PC-3 (cell line): ENCODE measurements around the gene HCAR3. TPM values are rescaled to one million over a fixed set of nuclear protein-coding genes. Genes with fewer than 3 reads are reported as not detected.

Source experiments
- ATAC-seq: fragments of 200-7000 bp; cut with Tn5 transposase; 2 replicates; pipeline ENCODE4 v1.9.1; 2020; ENCODE audit warnings: mild to moderate bottlenecking, moderate library complexity
- BruUV-seq: library from RNA; stranded (reverse); fragments of 400-500 nt; replicated peaks from 2 replicates; lab custom pipeline; 2021; lab: Mats Ljungman, UMichigan
- CTCF ChIA-PET: fragments of 300-600 bp; sonication (Branson Sonifier 250); formaldehyde crosslinking; loops from one replicate; lab custom pipeline; 2022; ENCODE audit warnings: antibody characterized with exemption; lab: Charles Lee
- POLR2A ChIA-PET: fragments of 300-600 bp; sonication (Branson Sonifier 250); formaldehyde crosslinking; loops from one replicate; lab custom pipeline; 2022; ENCODE audit warnings: antibody characterized with exemption; ENCODE audit not compliant: unreplicated experiment; lab: Charles Lee
- DNase-seq: peaks from one replicate; pipeline ENCODE4 v3.0.0-alpha.2; 2015
- H2AFZ ChIP-seq: fragments of 300-600 bp; sonication (generic); 2 replicates; pipeline ENCODE4 v1.6.0; 2016; ENCODE audit warnings: antibody characterized with exemption, low read length
- H3F3A ChIP-seq: fragments of 300-600 bp; sonication (generic); one replicate; pipeline ENCODE4 v1.6.0; 2017; ENCODE audit warnings: antibody characterized with exemption, low read length, control low read depth, mild to moderate bottlenecking; ENCODE audit not compliant: unreplicated experiment
- H3K27ac ChIP-seq: fragments of 300-600 bp; sonication (generic); 2 replicates; pipeline ENCODE4 v1.5.1; 2016; ENCODE audit warnings: mild to moderate bottlenecking, low read length
- H3K27me3 ChIP-seq: fragments of 300-600 bp; sonication (generic); 2 replicates; pipeline ENCODE4 v1.6.1; 2016; ENCODE audit warnings: low read length, mixed read lengths
- H3K36me3 ChIP-seq: fragments of 300-600 bp; sonication (generic); 2 replicates; pipeline ENCODE4 v1.6.1; 2016; ENCODE audit warnings: low read depth, mixed run types, low read length, mixed read lengths
- H3K4me1 ChIP-seq: fragments of 300-600 bp; sonication (generic); 2 replicates; pipeline ENCODE4 v1.5.1; 2016; ENCODE audit warnings: low read length; ENCODE audit not compliant: insufficient read depth
- H3K4me2 ChIP-seq: fragments of 300-600 bp; sonication (generic); 2 replicates; pipeline ENCODE4 v1.6.0; 2016; ENCODE audit warnings: low read length
- H3K4me3 ChIP-seq: fragments of 300-600 bp; sonication (generic); 2 replicates; pipeline ENCODE4 v1.5.1; 2016; ENCODE audit warnings: mild to moderate bottlenecking, low read length, mixed read lengths
- H3K79me2 ChIP-seq: fragments of 300-600 bp; sonication (generic); 2 replicates; pipeline ENCODE4 v1.6.1; 2017; ENCODE audit warnings: low read length, mixed read lengths
- H3K9ac ChIP-seq: fragments of 300-600 bp; sonication (generic); 2 replicates; pipeline ENCODE4 v1.6.0; 2016; ENCODE audit warnings: mild to moderate bottlenecking, low read length
- H3K9me2 ChIP-seq: fragments of 300-600 bp; sonication (generic); replicated peaks from 2 replicates; pipeline ENCODE4 v1.6.1; 2016; ENCODE audit warnings: mixed run types, low read length, mixed read lengths
- H3K9me3 ChIP-seq: fragments of 300-600 bp; sonication (generic); 2 replicates; pipeline ENCODE4 v1.6.1; 2016; ENCODE audit warnings: low read length, mixed read lengths
- H4K20me1 ChIP-seq: fragments of 300-600 bp; sonication (generic); 2 replicates; pipeline ENCODE4 v1.6.1; 2016; ENCODE audit warnings: low read length, mixed read lengths
- CTCF ChIP-seq: fragments of 300-600 bp; sonication (generic); conservative IDR thresholded peaks from 2 replicates; pipeline ENCODE4 v1.5.1; 2017; ENCODE audit warnings: antibody characterized with exemption, low read depth, mild to moderate bottlenecking, low read length
- EZH2 ChIP-seq: fragments of 300-600 bp; sonication (generic); IDR thresholded peaks from one replicate; pipeline ENCODE4 v1.6.1; 2017; ENCODE audit warnings: antibody characterized with exemption, mild to moderate bottlenecking, low read length; ENCODE audit not compliant: unreplicated experiment
- EZH2phosphoT487 ChIP-seq: fragments of 300-600 bp; sonication (generic); IDR thresholded peaks from 2 replicates; pipeline ENCODE4 v1.6.1; 2018; ENCODE audit warnings: mild to moderate bottlenecking, antibody characterized with exemption, low read length, borderline replicate concordance
- intact Hi-C: fragments of 100-400 bp; cut with micrococcal nuclease; formaldehyde crosslinking; loops from 2 replicates; pipeline ENCODE4 v1.9.0; 2023
- total RNA-seq: library from RNA; depleted of rRNA; stranded (reverse); fragments of >200 nt; gene quantifications from 2 replicates; pipeline ENCODE4 v1.2.3, GENCODE V29; 2014

The HCAR3 gene
- total RNA-seq, 1 experiment from 2014 or later, result not detected

GRCh38 chr12:122749569-122750332 is 33.1 kb upstream of the HCAR3 start:
- TF ChIP-seq EZH2, result no peak
- TF ChIP-seq EZH2phosphoT487, result no peak
- peak; percentile 16; the same call in 1 of the 2 replicates for ATAC-seq
- Histone ChIP-seq H3K4me1 (peaks cover 27% of the 10 kb centered on the region), H3K4me2 (peak overlapping the region; percentile 70), H3K9ac (peak overlapping the region; percentile 14; the same call in 1 of the 2 replicates), H3K27ac (peak overlapping the region; percentile 12; the same call in 1 of the 2 replicates), H3K36me3 (peaks cover 11% of the 10 kb centered on the region), H3K9me2 (no peaks in the 10 kb centered on the region), H3K27me3 (no peaks in the 10 kb centered on the region), H3F3A (peaks cover 5% of the 10 kb centered on the region), H3K4me3 (peak overlapping the region; percentile 56), H3K9me3 (no peaks in the 10 kb centered on the region), H2AFZ (peak overlapping the region; percentile 91), H3K79me2 (peaks cover 21% of the 10 kb centered on the region), H4K20me1 (no peaks in the 10 kb centered on the region)
- DNase-seq, result peak; percentile 86
- CTCF ChIA-PET, result no interaction called here
- POLR2A ChIA-PET, result no interaction called here
- intact Hi-C loops, result no loop called here
- TSS peak; percentile 85 for BruUV-seq

GRCh38 chr12:122747224-122748135 is 30.9 kb upstream of the HCAR3 start:
- Histone ChIP-seq H3K4me2 (no peak overlapping the region), H3K9ac (no peak overlapping the region), H3F3A (peaks cover 5% of the 10 kb centered on the region), H4K20me1 (no peaks in the 10 kb centered on the region), H3K4me1 (peaks cover 15% of the 10 kb centered on the region), H3K79me2 (no peaks in the 10 kb centered on the region), H2AFZ (no peak overlapping the region), H3K9me2 (no peaks in the 10 kb centered on the region), H3K27me3 (no peaks in the 10 kb centered on the region), H3K27ac (no peak overlapping the region), H3K9me3 (no peaks in the 10 kb centered on the region), H3K36me3 (no peaks in the 10 kb centered on the region), H3K4me3 (no peak overlapping the region)
- ChIA-PET POLR2A (no interaction called here), CTCF (no interaction called here)
- ATAC-seq (no peak), DNase-seq (no peak)
- TF ChIP-seq CTCF (no peak), EZH2phosphoT487 (no peak), EZH2 (no peak)
- intact Hi-C loops, result no loop called here
- BruUV-seq, result no TSS peak

GRCh38 chr12:122743895-122744525 is 27.4 kb upstream of the HCAR3 start:
- Histone ChIP-seq H3K79me2 (no peaks in the 10 kb centered on the region), H3K27me3 (no peaks in the 10 kb centered on the region), H3K4me1 (no peaks in the 10 kb centered on the region), H2AFZ (no peak overlapping the region), H3K9ac (no peak overlapping the region), H3F3A (no peaks in the 10 kb centered on the region), H3K27ac (no peak overlapping the region), H4K20me1 (no peaks in the 10 kb centered on the region), H3K4me2 (no peak overlapping the region), H3K9me2 (no peaks in the 10 kb centered on the region), H3K36me3 (no peaks in the 10 kb centered on the region), H3K9me3 (no peaks in the 10 kb centered on the region), H3K4me3 (no peak overlapping the region)
- intact Hi-C loops, result no loop called here
- ChIA-PET CTCF (interaction anchor here (0.6 kb wide), 1 partner anchor 84 kb away, joined by 3 read pairs; no protein-coding TSS in a partner anchor), POLR2A (no interaction called here)
- TF ChIP-seq EZH2phosphoT487 (no peak), CTCF (no peak), EZH2 (no peak)
- no peak for DNase-seq
- BruUV-seq, result no TSS peak
- no peak for ATAC-seq
